Measurements from ENCODE around the gene RREB1. TPM values are rescaled to one million over a fixed set of nuclear protein-coding genes. Genes with fewer than 3 reads are reported as not detected.

The RREB1 gene
- total RNA-seq, 2 experiments from 2014 or later = 14.7 to 18.1 TPM

- ATAC-seq (no peak), DNase-seq (no peak)
- Mint-ChIP-seq H3K27ac (no peak overlapping the region), H3K27me3 (no peaks in the 10 kb centered on the region), H3K4me1 (no peaks in the 10 kb centered on the region), H3K9me3 (ENCODE audit: low read depth) (no peaks in the 10 kb centered on the region), H3K36me3 (ENCODE audit: low read depth) (peaks cover 33% of the 10 kb centered on the region), H3K4me3 (no peak overlapping the region)
- intact Hi-C loops (cut with DNase I, micrococcal nuclease) = no loop called here
- ChIA-PET CTCF (no interaction called here), POLR2A (no interaction called here)
Observed at GRCh38 chr6:7213416-7213815, 105.7 kb downstream of the RREB1 start.

- Mint-ChIP-seq H3K36me3 (ENCODE audit: low read depth) (peaks cover 33% of the 10 kb centered on the region), H3K4me3 (no peak overlapping the region), H3K9me3 (ENCODE audit: low read depth) (no peaks in the 10 kb centered on the region), H3K27ac (peak overlapping the region; percentile 15), H3K27me3 (no peaks in the 10 kb centered on the region), H3K4me1 (no peaks in the 10 kb centered on the region)
- ATAC-seq = no peak
- intact Hi-C loops (cut with DNase I, micrococcal nuclease) = no loop called here
- CTCF ChIA-PET = no interaction called here
- DNase-seq = no peak
- POLR2A ChIA-PET = no interaction called here
Observed at GRCh38 chr6:7214468-7214867, 106.7 kb downstream of the RREB1 start.

GRCh38 chr6:7215131-7215530 lies 107.4 kb downstream of the RREB1 start:
- DNase-seq = no peak
- H3K9me3 Mint-ChIP-seq (ENCODE audit: low read depth) = no peaks in the 10 kb centered on the region
- POLR2A ChIA-PET = no interaction called here
- intact Hi-C loops (cut with DNase I, micrococcal nuclease) = no loop called here
- H3K36me3 Mint-ChIP-seq (ENCODE audit: low read depth) = peaks cover 33% of the 10 kb centered on the region
- no peak for ATAC-seq
- H3K4me3 Mint-ChIP-seq = no peak overlapping the region
- H3K27ac Mint-ChIP-seq = no peak overlapping the region
- H3K4me1 Mint-ChIP-seq = no peaks in the 10 kb centered on the region
- H3K27me3 Mint-ChIP-seq = no peaks in the 10 kb centered on the region
- CTCF ChIA-PET = no interaction called here

- CTCF ChIA-PET = no interaction called here
- H3K4me3 Mint-ChIP-seq = no peak overlapping the region
- DNase-seq = no peak
Observed at GRCh38 chr6:7215798-7216231, 108.1 kb downstream of the RREB1 start.

GRCh38 chr6:7216941-7217621 lies 109.3 kb downstream of the RREB1 start:
- CTCF ChIA-PET = interaction anchor here (0.7 kb wide), 1 partner anchor 104 kb away, joined by 3 read pairs; no protein-coding TSS in a partner anchor
- H3K27ac Mint-ChIP-seq = no peak overlapping the region
- H3K9me3 Mint-ChIP-seq (ENCODE audit: low read depth) = no peaks in the 10 kb centered on the region

More at GRCh38 chr6:7215798-7216231, 108.1 kb downstream of the RREB1 start:
- POLR2A ChIA-PET = no interaction called here
- Mint-ChIP-seq H3K36me3 (ENCODE audit: low read depth) (peaks cover 31% of the 10 kb centered on the region), H3K9me3 (ENCODE audit: low read depth) (no peaks in the 10 kb centered on the region), H3K27ac (peak overlapping the region; percentile 28), H3K27me3 (no peaks in the 10 kb centered on the region), H3K4me1 (no peaks in the 10 kb centered on the region)
- no peak for ATAC-seq
- intact Hi-C loops (cut with DNase I, micrococcal nuclease) = no loop called here

GRCh38 chr6:7218406-7218988 lies 110.7 kb downstream of the RREB1 start:
- Mint-ChIP-seq H3K4me3 (no peak overlapping the region), H3K4me1 (no peaks in the 10 kb centered on the region), H3K36me3 (ENCODE audit: low read depth) (peaks cover 23% of the 10 kb centered on the region), H3K27ac (no peak overlapping the region), H3K27me3 (no peaks in the 10 kb centered on the region), H3K9me3 (ENCODE audit: low read depth) (no peaks in the 10 kb centered on the region)
- ChIA-PET POLR2A (interaction anchor here (0.6 kb wide), 1 partner anchor 112 kb away, joined by 3 read pairs; no protein-coding TSS in a partner anchor), CTCF (interaction anchor here (0.6 to 1.1 kb wide), 2 partner anchors 541 to 1510 kb away, joined by 3 to 4 read pairs; no protein-coding TSS in a partner anchor)
- DNase-seq = no peak
- ATAC-seq = no peak
- intact Hi-C loops (cut with DNase I, micrococcal nuclease) = no loop called here

More at GRCh38 chr6:7216941-7217621, 109.3 kb downstream of the RREB1 start:
- no peaks in the 10 kb centered on the region for H3K4me1 Mint-ChIP-seq
- POLR2A ChIA-PET = no interaction called here
- H3K36me3 Mint-ChIP-seq (ENCODE audit: low read depth) = peaks cover 30% of the 10 kb centered on the region
- intact Hi-C loops (cut with DNase I, micrococcal nuclease) = no loop called here
- DNase-seq (no peak), ATAC-seq (no peak)
- no peaks in the 10 kb centered on the region for H3K27me3 Mint-ChIP-seq
- no peak overlapping the region for H3K4me3 Mint-ChIP-seq

- no peak overlapping the region for H3K27ac Mint-ChIP-seq
- no peaks in the 10 kb centered on the region for H3K4me1 Mint-ChIP-seq
- ATAC-seq (peak; percentile 69), DNase-seq (peak; percentile 26)
- no peak overlapping the region for H3K4me3 Mint-ChIP-seq
- ChIA-PET CTCF (interaction anchor here (0.5 kb wide), 1 partner anchor 147 kb away, joined by 5 read pairs; no protein-coding TSS in a partner anchor), POLR2A (no interaction called here)
- H3K9me3 Mint-ChIP-seq (ENCODE audit: low read depth) = no peaks in the 10 kb centered on the region
- intact Hi-C loops (cut with DNase I, micrococcal nuclease) = no loop called here
- H3K36me3 Mint-ChIP-seq (ENCODE audit: low read depth) = peaks cover 22% of the 10 kb centered on the region
- no peaks in the 10 kb centered on the region for H3K27me3 Mint-ChIP-seq
Observed at GRCh38 chr6:7219310-7219709, 111.5 kb downstream of the RREB1 start.

GRCh38 chr6:7222197-7222596 lies 114.4 kb downstream of the RREB1 start:
- DNase-seq (no peak), ATAC-seq (no peak)
- Mint-ChIP-seq H3K4me1 (peaks cover 4% of the 10 kb centered on the region), H3K4me3 (no peak overlapping the region), H3K27ac (no peak overlapping the region), H3K9me3 (ENCODE audit: low read depth) (no peaks in the 10 kb centered on the region), H3K36me3 (ENCODE audit: low read depth) (peaks cover 29% of the 10 kb centered on the region), H3K27me3 (no peaks in the 10 kb centered on the region)
- CTCF ChIA-PET = interaction anchor here (0.6 kb wide), 1 partner anchor 256 kb away, joined by 3 read pairs; no protein-coding TSS in a partner anchor
- intact Hi-C loops (cut with DNase I, micrococcal nuclease) = no loop called here
- POLR2A ChIA-PET = no interaction called here

- no peak overlapping the region for H3K4me3 Mint-ChIP-seq
- intact Hi-C loops (cut with DNase I, micrococcal nuclease) = no loop called here
- DNase-seq (no peak), ATAC-seq (no peak)
- ChIA-PET CTCF (interaction anchor here (1.3 kb wide), 1 partner anchor 528 kb away, joined by 5 read pairs; no protein-coding TSS in a partner anchor), POLR2A (no interaction called here)
- peaks cover 42% of the 10 kb centered on the region for H3K36me3 Mint-ChIP-seq (ENCODE audit: low read depth)
- no peaks in the 10 kb centered on the region for H3K27me3 Mint-ChIP-seq
- H3K27ac Mint-ChIP-seq = no peak overlapping the region
- no peaks in the 10 kb centered on the region for H3K9me3 Mint-ChIP-seq (ENCODE audit: low read depth)
- peaks cover 4% of the 10 kb centered on the region for H3K4me1 Mint-ChIP-seq
Observed at GRCh38 chr6:7224731-7225130, 117.0 kb downstream of the RREB1 start.

GRCh38 chr6:7228662-7229375 lies 121.1 kb downstream of the RREB1 start:
- H3K27me3 Mint-ChIP-seq = no peaks in the 10 kb centered on the region
- H3K4me1 Mint-ChIP-seq = peaks cover 9% of the 10 kb centered on the region
- no peaks in the 10 kb centered on the region for H3K9me3 Mint-ChIP-seq (ENCODE audit: low read depth)
- no peak overlapping the region for H3K27ac Mint-ChIP-seq
- ChIA-PET CTCF (interaction anchor here (1.1 kb wide), 1 partner anchor 10 kb away, joined by 4 read pairs; no protein-coding TSS in a partner anchor), POLR2A (no interaction called here)
- intact Hi-C loops (cut with DNase I, micrococcal nuclease) = no loop called here
- H3K36me3 Mint-ChIP-seq (ENCODE audit: low read depth) = peaks cover 47% of the 10 kb centered on the region
- no peak overlapping the region for H3K4me3 Mint-ChIP-seq
- ATAC-seq = no peak
- DNase-seq = no peak

- no peaks in the 10 kb centered on the region for H3K9me3 Mint-ChIP-seq (ENCODE audit: low read depth)
- DNase-seq (no peak), ATAC-seq (no peak)
- peaks cover 45% of the 10 kb centered on the region for H3K36me3 Mint-ChIP-seq (ENCODE audit: low read depth)
- intact Hi-C loops (cut with DNase I, micrococcal nuclease) = no loop called here
- H3K4me1 Mint-ChIP-seq = peaks cover 9% of the 10 kb centered on the region
- POLR2A ChIA-PET = no interaction called here
- H3K4me3 Mint-ChIP-seq = no peak overlapping the region
- CTCF ChIA-PET = interaction anchor here (0.9 to 1.1 kb wide), 2 partner anchors 9 to 14 kb away, joined by 3 to 4 read pairs; no protein-coding TSS in a partner anchor
- no peak overlapping the region for H3K27ac Mint-ChIP-seq
- no peaks in the 10 kb centered on the region for H3K27me3 Mint-ChIP-seq
Observed at GRCh38 chr6:7229376-7230326, 121.9 kb downstream of the RREB1 start.
